Lower leg skin (tissue), 4 donors: ENCODE results near the gene ZCCHC17. TPM values are rescaled to one million over a fixed set of nuclear protein-coding genes. Genes with fewer than 3 reads are reported as not detected.

Experiments used
- DNase-seq, 2 donors: peaks; one replicate each; pipeline ENCODE4 v3.0.0-alpha.2; 2019; ENCODE audit warnings: low spot score in 2 of 2
- H3K4me3 ChIP-seq: fragments of 200-600 bp; sonication (generic); 2 replicates; pipeline ENCODE4 v1.5.1; 2017; ENCODE audit warnings: mild to moderate bottlenecking, low read depth; ENCODE audit not compliant: poor library complexity, severe bottlenecking
- POLR2A ChIP-seq, 2 donors: fragments of 450-650 bp; IDR thresholded peaks; one replicate each; pipeline ENCODE4 v1.6.1; 2016 to 2017; ENCODE audit warnings: antibody characterized with exemption in 2 of 2, mild to moderate bottlenecking in 1 of 2, moderate library complexity in 1 of 2
- WGBS, 2 donors: methylation state at CpG; one replicate each; pipeline ENCODE4 v1.1.5; 2018; 5-methylcytosine and 5-hydroxymethylcytosine counted together
- intact Hi-C: fragments of 100-400 bp; cut with DNase I; formaldehyde crosslinking; loops from one replicate; pipeline ENCODE4 v1.15.0; 2023; ENCODE audit warnings: low total_unique reads
- total RNA-seq, 4 donors: library from RNA; depleted of rRNA; stranded (reverse); fragments of >200 nt; gene quantifications; one replicate each; pipeline ENCODE4 v1.1.0, GENCODE V29; 2016
- TF ChIP-seq, protein P1 (sequence below), 3 donors: fragments of 450-650 bp; IDR thresholded peaks; one replicate each; pipeline ENCODE4 v1.5.1; 2016; ENCODE audit warnings: antibody characterized with exemption in 3 of 3, mild to moderate bottlenecking in 3 of 3, moderate library complexity in 2 of 3

Gene ZCCHC17
- total RNA-seq, 4 donors from 2014 or later: 14.9 to 23.2 (median 17.6) TPM

DNA sequence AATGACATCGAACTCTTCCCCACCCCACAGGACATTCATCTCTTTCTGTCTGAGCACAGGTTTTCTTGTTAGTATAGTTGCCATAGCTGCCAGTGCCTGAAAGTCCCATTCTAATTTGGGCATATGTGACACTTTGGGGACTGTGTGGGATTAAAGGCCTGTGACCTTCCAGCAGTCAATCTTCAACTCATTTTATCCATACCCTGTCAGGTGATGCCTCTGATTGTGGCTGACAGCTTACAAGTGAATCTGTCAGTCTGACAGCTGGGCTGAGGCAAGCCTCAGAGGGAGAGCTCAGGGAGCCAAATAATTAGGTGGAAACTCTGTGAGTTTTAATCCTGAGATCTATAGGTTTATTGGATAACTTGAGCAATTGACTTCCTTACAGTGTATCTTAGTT lies 29.6 kb downstream of the ZCCHC17 start:
- no peak for DNase-seq
- 81 to 90% methylated on average over 1 of the region's 1 CpG for WGBS, 2 donors
- TF ChIP-seq, protein P1, sequence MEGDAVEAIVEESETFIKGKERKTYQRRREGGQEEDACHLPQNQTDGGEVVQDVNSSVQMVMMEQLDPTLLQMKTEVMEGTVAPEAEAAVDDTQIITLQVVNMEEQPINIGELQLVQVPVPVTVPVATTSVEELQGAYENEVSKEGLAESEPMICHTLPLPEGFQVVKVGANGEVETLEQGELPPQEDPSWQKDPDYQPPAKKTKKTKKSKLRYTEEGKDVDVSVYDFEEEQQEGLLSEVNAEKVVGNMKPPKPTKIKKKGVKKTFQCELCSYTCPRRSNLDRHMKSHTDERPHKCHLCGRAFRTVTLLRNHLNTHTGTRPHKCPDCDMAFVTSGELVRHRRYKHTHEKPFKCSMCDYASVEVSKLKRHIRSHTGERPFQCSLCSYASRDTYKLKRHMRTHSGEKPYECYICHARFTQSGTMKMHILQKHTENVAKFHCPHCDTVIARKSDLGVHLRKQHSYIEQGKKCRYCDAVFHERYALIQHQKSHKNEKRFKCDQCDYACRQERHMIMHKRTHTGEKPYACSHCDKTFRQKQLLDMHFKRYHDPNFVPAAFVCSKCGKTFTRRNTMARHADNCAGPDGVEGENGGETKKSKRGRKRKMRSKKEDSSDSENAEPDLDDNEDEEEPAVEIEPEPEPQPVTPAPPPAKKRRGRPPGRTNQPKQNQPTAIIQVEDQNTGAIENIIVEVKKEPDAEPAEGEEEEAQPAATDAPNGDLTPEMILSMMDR (IDR thresholded peaks at IDR 0.05): no peak
- no peak for TF ChIP-seq POLR2A (IDR thresholded peaks at IDR 0.05)
- no peak overlapping the region for H3K4me3 ChIP-seq
- intact Hi-C loops: no loop called here

DNA sequence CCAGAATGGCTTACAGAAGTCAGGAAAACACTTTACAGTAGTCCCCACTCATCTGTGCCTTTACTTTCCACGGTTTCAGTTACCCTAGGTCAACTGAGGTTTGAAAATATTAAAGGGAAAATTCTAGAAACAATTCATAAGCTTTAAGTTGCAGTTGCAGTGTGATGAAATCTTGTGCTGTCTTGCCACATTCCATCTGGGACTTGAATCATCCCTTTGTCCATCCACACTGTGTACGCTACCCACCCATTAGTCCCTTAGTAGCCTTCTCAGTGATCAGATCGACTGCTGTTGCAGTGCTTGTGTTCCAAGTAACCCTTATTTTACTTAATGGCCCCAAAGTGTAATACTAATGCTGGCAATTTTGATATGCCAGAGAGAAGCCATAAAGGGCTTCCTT lies 30.5 kb downstream of the ZCCHC17 start:
- TF ChIP-seq, protein P1 (IDR thresholded peaks at IDR 0.05): no peak
- TF ChIP-seq POLR2A (IDR thresholded peaks at IDR 0.05): no peak
- intact Hi-C loops: no loop called here
- 71 to 85% methylated on average over 3 of the region's 3 CpGs for WGBS, 2 donors
- H3K4me3 ChIP-seq: no peak overlapping the region
- no peak for DNase-seq

DNA sequence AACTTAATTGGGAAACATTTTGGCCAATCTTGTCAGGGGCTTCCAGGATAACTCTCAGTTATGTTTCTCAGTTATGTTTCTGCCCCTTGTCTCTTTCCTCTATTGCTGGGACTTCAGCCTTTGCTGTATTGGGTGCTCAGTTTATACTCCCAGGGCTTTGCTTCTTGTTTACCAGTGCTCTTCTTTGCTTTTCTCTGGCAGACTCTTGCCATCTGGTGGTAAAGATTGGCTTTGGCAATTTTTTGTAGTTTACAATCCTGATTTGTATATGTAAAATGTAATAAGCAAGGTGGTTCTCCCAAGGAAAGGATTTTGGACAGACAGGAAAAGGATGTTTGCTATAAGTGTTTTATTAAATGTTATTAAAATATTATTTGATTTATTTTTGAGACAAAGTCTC lies 38.2 kb downstream of the ZCCHC17 start:
- DNase-seq: no peak
- H3K4me3 ChIP-seq: no peak overlapping the region
- TF ChIP-seq, protein P1 (IDR thresholded peaks at IDR 0.05): no peak
- no peak for TF ChIP-seq POLR2A (IDR thresholded peaks at IDR 0.05)
- intact Hi-C loops: loop anchor here (10.0 kb wide), 1 partner anchor 150 kb away; no protein-coding TSS in a partner anchor

DNA sequence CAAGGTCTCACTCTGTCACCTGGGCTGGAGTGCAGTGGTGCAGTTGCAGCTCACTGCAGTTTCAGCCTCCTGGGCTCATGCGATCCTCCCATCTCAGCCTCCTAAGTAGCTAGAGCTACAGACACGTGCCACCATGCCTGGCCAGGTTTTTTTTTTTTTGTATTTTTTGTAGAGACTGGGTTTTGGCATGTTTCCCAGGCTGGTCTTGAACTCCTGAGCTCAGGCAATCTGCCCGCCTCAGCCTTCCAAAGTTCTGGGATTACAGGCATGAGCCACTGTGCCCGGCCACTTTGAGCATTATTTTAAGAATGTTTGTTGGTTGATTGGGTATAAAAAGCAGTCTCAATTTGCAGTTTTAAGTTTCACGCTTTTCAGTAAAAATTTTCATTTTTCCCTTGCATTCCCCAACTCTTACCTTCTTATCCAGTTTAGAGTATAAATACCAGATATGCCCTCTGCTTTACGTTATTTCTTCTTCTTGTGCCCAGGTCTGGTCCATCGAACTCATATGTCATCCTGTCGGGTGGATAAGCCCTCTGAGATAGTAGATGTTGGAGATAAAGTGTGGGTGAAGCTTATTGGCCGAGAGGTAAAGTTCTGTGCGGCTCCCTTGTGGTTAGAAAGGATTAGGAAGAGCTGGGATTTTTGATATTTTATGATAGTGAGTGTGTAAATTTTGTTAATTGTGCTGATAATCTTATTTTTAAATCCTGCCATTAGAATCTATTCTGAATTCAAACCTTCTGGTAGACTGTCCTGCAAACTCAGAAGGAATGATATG lies 40.0 kb downstream of the ZCCHC17 start:
- intact Hi-C loops: loop anchor here (10.0 kb wide), 1 partner anchor 152 kb away; no protein-coding TSS in a partner anchor
- TF ChIP-seq, protein P1 (IDR thresholded peaks at IDR 0.05): no peak
- no peak for TF ChIP-seq POLR2A (IDR thresholded peaks at IDR 0.05)
- no peak for DNase-seq
- H3K4me3 ChIP-seq: no peak overlapping the region
- WGBS, 2 donors: 84 to 94% methylated on average over 10 of the region's 10 CpGs

DNA sequence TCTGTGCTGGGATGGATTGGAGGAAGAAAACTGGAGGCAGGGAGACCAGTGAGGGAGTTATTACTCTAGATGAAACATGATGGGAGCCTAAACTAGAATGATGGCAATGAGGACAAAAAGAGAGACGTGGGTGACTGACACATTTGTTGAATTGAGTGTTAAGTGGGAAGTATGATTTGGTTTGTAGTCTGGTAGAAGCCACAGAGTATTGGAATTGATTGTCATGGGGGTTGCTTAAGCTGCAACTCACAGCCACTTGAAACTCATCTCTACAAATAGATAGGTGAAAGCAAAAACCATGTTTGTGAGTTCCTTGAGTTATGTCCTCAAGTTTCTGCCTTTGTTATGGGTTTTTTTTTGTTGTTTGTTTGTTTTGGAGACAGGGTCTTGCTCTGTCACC lies 47.7 kb downstream of the ZCCHC17 start:
- H3K4me3 ChIP-seq: no peak overlapping the region
- intact Hi-C loops: no loop called here
- TF ChIP-seq, protein P1 (IDR thresholded peaks at IDR 0.05): no peak
- no peak for DNase-seq
- 31 to 85% methylated on average over 1 of the region's 1 CpG for WGBS, 2 donors

DNA sequence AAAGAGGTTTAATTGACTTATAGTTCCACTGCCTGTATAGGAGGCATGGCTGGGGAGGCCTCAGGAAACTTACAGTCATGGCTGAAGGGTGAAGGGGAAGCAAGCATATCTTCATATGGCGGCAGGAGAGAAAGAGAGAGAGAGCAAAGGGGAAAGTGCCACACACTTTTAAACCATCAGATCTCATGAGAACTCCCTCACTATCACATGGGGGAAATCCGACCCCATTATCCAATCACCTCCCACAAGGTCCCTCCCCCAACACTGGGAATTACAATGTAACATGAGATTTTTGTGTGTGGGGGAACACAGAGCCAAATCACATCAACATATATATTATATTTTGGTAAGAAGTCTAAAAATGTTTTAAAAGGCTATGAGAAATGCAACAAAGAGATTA lies 48.8 kb downstream of the ZCCHC17 start:
- no peak for DNase-seq
- no peak for TF ChIP-seq POLR2A (IDR thresholded peaks at IDR 0.05)
- TF ChIP-seq, protein P1 (IDR thresholded peaks at IDR 0.05): no peak
- 91 to 95% methylated on average over 2 of the region's 2 CpGs for WGBS, 2 donors
- intact Hi-C loops: no loop called here
- H3K4me3 ChIP-seq: no peak overlapping the region
